Activated CD4-positive, alpha-beta T cell treated with anti-CD3 and anti-CD28 coated beads, Interleukin-2, amount 50 U/mL, for 48 hours (primary cell): Measurements from ENCODE around the gene ALKBH2.
A peak's percentile ranks its signal among the peaks of the same experiment; 100 is the strongest.

Source experiments
- DNase-seq, 2 experiments: peaks; one replicate each; pipeline ENCODE4 v3.0.0-alpha.2; 2020

Gene ALKBH2

GRCh38 chr12:109113661-109114321 lies 20.5 kb upstream of the ALKBH2 start:
- DNase-seq = no peak

- no peak for DNase-seq
Observed at GRCh38 chr12:109112720-109113465, 19.6 kb upstream of the ALKBH2 start.

GRCh38 chr12:109110988-109111495 lies 17.8 kb upstream of the ALKBH2 start:
- peak; percentile 56 to 63 for DNase-seq

- no peak for DNase-seq
Observed at GRCh38 chr12:109109746-109110350, 16.6 kb upstream of the ALKBH2 start.

GRCh38 chr12:109105176-109105575 lies 11.9 kb upstream of the ALKBH2 start:
- no peak for DNase-seq

GRCh38 chr12:109102491-109102890 lies 9.2 kb upstream of the ALKBH2 start:
- no peak for DNase-seq

GRCh38 chr12:109100741-109101140 lies 7.5 kb upstream of the ALKBH2 start:
- no peak for DNase-seq

GRCh38 chr12:109099431-109100020 lies 6.3 kb upstream of the ALKBH2 start:
- DNase-seq = no peak

- no peak for DNase-seq
Observed at GRCh38 chr12:109098651-109099050, 5.4 kb upstream of the ALKBH2 start.

GRCh38 chr12:109098183-109098604 lies 4.9 kb upstream of the ALKBH2 start:
- DNase-seq = no peak

GRCh38 chr12:109097435-109098182 lies 4.3 kb upstream of the ALKBH2 start, which contains the start of gene UNG:
TSS of gene UNG (plus strand) at chr12:109097597. CDS start at chr12:109097680, 83 bp downstream.
- DNase-seq = peak; percentile 97

- DNase-seq = no peak
Observed at GRCh38 chr12:109097140-109097434, 3.8 kb upstream of the ALKBH2 start.

GRCh38 chr12:109092497-109093021 lies 713 bp downstream of the ALKBH2 start:
- DNase-seq = no peak

- no peak for DNase-seq
Observed at GRCh38 chr12:109089683-109090082, 3.6 kb downstream of the ALKBH2 start.

- no peak for DNase-seq
Observed at GRCh38 chr12:109088818-109089217, 4.5 kb downstream of the ALKBH2 start.

GRCh38 chr12:109087250-109087649 lies 6.0 kb downstream of the ALKBH2 start:
- DNase-seq = no peak

GRCh38 chr12:109085590-109085989 lies 7.7 kb downstream of the ALKBH2 start:
- DNase-seq = no peak

GRCh38 chr12:109084425-109084824 lies 8.8 kb downstream of the ALKBH2 start:
- no peak for DNase-seq

- DNase-seq = no peak
Observed at GRCh38 chr12:109082751-109083150, 10.5 kb downstream of the ALKBH2 start.

GRCh38 chr12:109074866-109075265 lies 18.4 kb downstream of the ALKBH2 start:
- DNase-seq = no peak

- no peak for DNase-seq
Observed at GRCh38 chr12:109069307-109070271, 23.7 kb downstream of the ALKBH2 start.
